ENCODE data around the gene LAD1. TPM values are rescaled to one million over a fixed set of nuclear protein-coding genes. Genes with fewer than 3 reads are reported as not detected.

LAD1 gene
- polyA plus RNA-seq, 6 donors from 2014 or later = not detected

GRCh38 chr1:201426479-201427310 lies 27.6 kb upstream of the LAD1 start:
- ATAC-seq (ENCODE audit: low read depth in 2 of 2) = no peak

GRCh38 chr1:201424146-201424545 lies 25.0 kb upstream of the LAD1 start:
- no peak overlapping the region for H3K4me3 Mint-ChIP-seq

More at GRCh38 chr1:201426479-201427310, 27.6 kb upstream of the LAD1 start:
- no peak for DNase-seq
- H3K36me3 Mint-ChIP-seq = no peaks in the 10 kb centered on the region
- H3K4me3 Mint-ChIP-seq = no peak overlapping the region
- no peak overlapping the region for H3K27ac Mint-ChIP-seq
- H3K27me3 Mint-ChIP-seq = peaks cover 0 to 35% (median 24%) of the 10 kb centered on the region in 3 donors
- peaks cover 3 to 4% (median 3%) of the 10 kb centered on the region in 3 donors for H3K4me1 Mint-ChIP-seq
- H3K9me3 Mint-ChIP-seq = no peaks in the 10 kb centered on the region

GRCh38 chr1:201423655-201424054 lies 24.5 kb upstream of the LAD1 start:
- no peak for ATAC-seq (ENCODE audit: low read depth in 2 of 2)
- Mint-ChIP-seq H3K4me1 (peaks cover 3 to 4% (median 4%) of the 10 kb centered on the region in 3 donors), H3K27me3 (peaks cover 0 to 26% (median 13%) of the 10 kb centered on the region in 3 donors), H3K36me3 (no peaks in the 10 kb centered on the region), H3K9me3 (no peaks in the 10 kb centered on the region), H3K27ac (no peak overlapping the region), H3K4me3 (no peak overlapping the region)
- DNase-seq = no peak

More at GRCh38 chr1:201424146-201424545, 25.0 kb upstream of the LAD1 start:
- Mint-ChIP-seq H3K4me1 (peaks cover 3 to 4% (median 4%) of the 10 kb centered on the region in 3 donors), H3K36me3 (no peaks in the 10 kb centered on the region), H3K9me3 (no peaks in the 10 kb centered on the region), H3K27ac (peak overlapping the region in 1 of 6 donors; percentile 9), H3K27me3 (peaks cover 0 to 21% (median 10%) of the 10 kb centered on the region in 3 donors)
- DNase-seq (no peak), ATAC-seq (ENCODE audit: low read depth in 2 of 2) (no peak)

- Mint-ChIP-seq H3K36me3 (no peaks in the 10 kb centered on the region), H3K27me3 (peaks cover 0 to 23% (median 15%) of the 10 kb centered on the region in 3 donors), H3K27ac (peak overlapping the region in 1 of 6 donors; percentile 17), H3K9me3 (no peaks in the 10 kb centered on the region), H3K4me1 (peaks cover 3 to 4% (median 4%) of the 10 kb centered on the region in 3 donors), H3K4me3 (no peak overlapping the region)
- DNase-seq = no peak
- no peak for ATAC-seq (ENCODE audit: low read depth in 2 of 2)
Observed at GRCh38 chr1:201422436-201423030, 23.4 kb upstream of the LAD1 start.

GRCh38 chr1:201422026-201422425 lies 22.9 kb upstream of the LAD1 start:
- Mint-ChIP-seq H3K36me3 (no peaks in the 10 kb centered on the region), H3K4me3 (no peak overlapping the region), H3K27me3 (peaks cover under 1 to 27% (median 20%) of the 10 kb centered on the region in 3 donors), H3K4me1 (peaks cover 3 to 4% (median 4%) of the 10 kb centered on the region in 3 donors), H3K27ac (peak overlapping the region in 1 of 6 donors; percentile 21), H3K9me3 (no peaks in the 10 kb centered on the region)
- ATAC-seq (ENCODE audit: low read depth in 2 of 2) = no peak
- DNase-seq = no peak

- H3K27me3 Mint-ChIP-seq = peaks cover 7 to 33% (median 23%) of the 10 kb centered on the region in 3 donors
- no peak for ATAC-seq (ENCODE audit: low read depth in 2 of 2)
- peaks cover 2 to 4% (median 3%) of the 10 kb centered on the region in 3 donors for H3K4me1 Mint-ChIP-seq
- no peaks in the 10 kb centered on the region for H3K9me3 Mint-ChIP-seq
- H3K27ac Mint-ChIP-seq = peak overlapping the region in 4 of 6 donors; percentile 22 to 76 (median 54)
- H3K4me3 Mint-ChIP-seq = no peak overlapping the region
- no peaks in the 10 kb centered on the region for H3K36me3 Mint-ChIP-seq
- no peak for DNase-seq
Observed at GRCh38 chr1:201421041-201421440, 21.9 kb upstream of the LAD1 start.

- DNase-seq (no peak), ATAC-seq (ENCODE audit: low read depth in 2 of 2) (no peak)
- H3K27me3 Mint-ChIP-seq = peaks cover 8 to 33% (median 22%) of the 10 kb centered on the region in 3 donors
Observed at GRCh38 chr1:201420608-201421002, 21.5 kb upstream of the LAD1 start.

GRCh38 chr1:201419746-201420607 lies 20.9 kb upstream of the LAD1 start:
- DNase-seq (no peak), ATAC-seq (ENCODE audit: low read depth in 2 of 2) (no peak)
- Mint-ChIP-seq H3K27me3 (peaks cover 14 to 39% (median 29%) of the 10 kb centered on the region in 3 donors), H3K4me1 (peaks cover 0 to 4% (median 3%) of the 10 kb centered on the region in 3 donors), H3K9me3 (peaks cover 0 to 10% (median 3%) of the 10 kb centered on the region in 7 donors), H3K36me3 (no peaks in the 10 kb centered on the region), H3K27ac (no peak overlapping the region), H3K4me3 (no peak overlapping the region)

More at GRCh38 chr1:201420608-201421002, 21.5 kb upstream of the LAD1 start:
- no peaks in the 10 kb centered on the region for H3K36me3 Mint-ChIP-seq
- H3K9me3 Mint-ChIP-seq = peaks cover 0 to 3% (median 0%) of the 10 kb centered on the region in 7 donors
- H3K4me3 Mint-ChIP-seq = no peak overlapping the region
- H3K27ac Mint-ChIP-seq = peak overlapping the region in 1 of 6 donors; percentile 51
- peaks cover 0 to 4% (median 3%) of the 10 kb centered on the region in 3 donors for H3K4me1 Mint-ChIP-seq

GRCh38 chr1:201419256-201419655 lies 20.1 kb upstream of the LAD1 start:
- no peak overlapping the region for H3K4me3 Mint-ChIP-seq
- H3K9me3 Mint-ChIP-seq = peaks cover 0 to 13% (median 5%) of the 10 kb centered on the region in 7 donors
- H3K4me1 Mint-ChIP-seq = peaks cover 0 to 4% (median 3%) of the 10 kb centered on the region in 3 donors
- ATAC-seq (ENCODE audit: low read depth in 2 of 2) (no peak), DNase-seq (no peak)
- H3K27ac Mint-ChIP-seq = no peak overlapping the region
- H3K36me3 Mint-ChIP-seq = no peaks in the 10 kb centered on the region
- H3K27me3 Mint-ChIP-seq = peaks cover 14 to 43% (median 33%) of the 10 kb centered on the region in 3 donors

GRCh38 chr1:201418461-201418860 lies 19.3 kb upstream of the LAD1 start:
- Mint-ChIP-seq H3K4me3 (no peak overlapping the region), H3K27me3 (peaks cover 14 to 43% (median 33%) of the 10 kb centered on the region in 3 donors), H3K27ac (no peak overlapping the region), H3K4me1 (peaks cover 0 to 4% (median 3%) of the 10 kb centered on the region in 3 donors), H3K36me3 (no peaks in the 10 kb centered on the region), H3K9me3 (peaks cover 0 to 13% (median 5%) of the 10 kb centered on the region in 7 donors)
- ATAC-seq (ENCODE audit: low read depth in 2 of 2) (no peak), DNase-seq (no peak)

- Mint-ChIP-seq H3K4me1 (no peaks in the 10 kb centered on the region), H3K9me3 (peaks cover 0 to 13% (median 5%) of the 10 kb centered on the region in 7 donors), H3K36me3 (no peaks in the 10 kb centered on the region), H3K27ac (no peak overlapping the region), H3K27me3 (peaks cover 25 to 59% (median 46%) of the 10 kb centered on the region in 3 donors), H3K4me3 (no peak overlapping the region)
- ATAC-seq (ENCODE audit: low read depth in 2 of 2) (no peak), DNase-seq (no peak)
Observed at GRCh38 chr1:201414051-201414738, 15.1 kb upstream of the LAD1 start.

GRCh38 chr1:201411292-201411691 lies 12.2 kb upstream of the LAD1 start:
- Mint-ChIP-seq H3K27ac (peak overlapping the region in 1 of 6 donors; percentile 9), H3K36me3 (no peaks in the 10 kb centered on the region), H3K4me1 (peaks cover 0 to 6% (median 4%) of the 10 kb centered on the region in 3 donors), H3K27me3 (peaks cover 20 to 49% (median 40%) of the 10 kb centered on the region in 3 donors), H3K9me3 (peaks cover 0 to 13% (median 5%) of the 10 kb centered on the region in 7 donors), H3K4me3 (no peak overlapping the region)
- ATAC-seq (ENCODE audit: low read depth in 2 of 2) (no peak), DNase-seq (no peak)

Measured in naive B cell (primary cell).